Measurements from ENCODE around the gene AMPH.
"Not testable (repeated sequence)": the region's sequence is repeated elsewhere in the genome, so short reads cannot be mapped to it uniquely, and the experiment has no call there.

AMPH gene

GRCh38 chr7:38396852-38397251, 234.3 kb downstream of the AMPH start:
- no peak for DNase-seq (ENCODE audit: low read depth in 2 of 2)

- not testable (repeated sequence) for DNase-seq (ENCODE audit: low read depth in 2 of 2)
Observed at GRCh38 chr7:38395921-38396552, 235.1 kb downstream of the AMPH start.

GRCh38 chr7:38394660-38395059, 236.5 kb downstream of the AMPH start:
- no peak for DNase-seq (ENCODE audit: low read depth in 2 of 2)

GRCh38 chr7:38393874-38394273, 237.3 kb downstream of the AMPH start:
- no peak for DNase-seq (ENCODE audit: low read depth in 2 of 2)

GRCh38 chr7:38391751-38392150, 239.4 kb downstream of the AMPH start:
- DNase-seq (ENCODE audit: low read depth in 2 of 2) = no peak

- DNase-seq (ENCODE audit: low read depth in 2 of 2) = no peak
Observed at GRCh38 chr7:38385682-38386081, 245.5 kb downstream of the AMPH start.

GRCh38 chr7:38383281-38383680, 247.9 kb downstream of the AMPH start:
- DNase-seq (ENCODE audit: low read depth in 2 of 2) = no peak

- DNase-seq (ENCODE audit: low read depth in 2 of 2) = no peak
Observed at GRCh38 chr7:38382684-38383083, 248.5 kb downstream of the AMPH start.

GRCh38 chr7:38375453-38375852, 255.7 kb downstream of the AMPH start:
- DNase-seq (ENCODE audit: low read depth in 2 of 2) = no peak

- DNase-seq (ENCODE audit: low read depth in 2 of 2) = peak; percentile 19 to 48
Observed at GRCh38 chr7:38374507-38374906, 256.7 kb downstream of the AMPH start.

- DNase-seq (ENCODE audit: low read depth in 2 of 2) = no peak
Observed at GRCh38 chr7:38373155-38373554, 258.0 kb downstream of the AMPH start.

- no peak for DNase-seq (ENCODE audit: low read depth in 2 of 2)
Observed at GRCh38 chr7:38372290-38372689, 258.9 kb downstream of the AMPH start.

GRCh38 chr7:38369816-38370493, 261.2 kb downstream of the AMPH start:
- DNase-seq (ENCODE audit: low read depth in 2 of 2) = peak; percentile 57 to 75

GRCh38 chr7:38368191-38368605, 263.0 kb downstream of the AMPH start:
- peak; percentile 48 to 55 for DNase-seq (ENCODE audit: low read depth in 2 of 2)

- DNase-seq (ENCODE audit: low read depth in 2 of 2) = no peak
Observed at GRCh38 chr7:38367301-38367890, 263.8 kb downstream of the AMPH start.

GRCh38 chr7:38363379-38363778, 267.8 kb downstream of the AMPH start:
- peak in 1 of 2 donors; percentile 52 for DNase-seq (ENCODE audit: low read depth in 2 of 2)

- DNase-seq (ENCODE audit: low read depth in 2 of 2) = not testable (repeated sequence)
Observed at GRCh38 chr7:38362611-38363237, 268.4 kb downstream of the AMPH start.

- no peak for DNase-seq (ENCODE audit: low read depth in 2 of 2)
Observed at GRCh38 chr7:38360776-38361175, 270.4 kb downstream of the AMPH start.

GRCh38 chr7:38359071-38359601, 272.0 kb downstream of the AMPH start:
- DNase-seq (ENCODE audit: low read depth in 2 of 2) = peak; percentile 53 to 66

GRCh38 chr7:38358273-38358831, 272.8 kb downstream of the AMPH start:
- not testable (repeated sequence) for DNase-seq (ENCODE audit: low read depth in 2 of 2)

- not testable (repeated sequence) for DNase-seq (ENCODE audit: low read depth in 2 of 2)
Observed at GRCh38 chr7:38354271-38354851, 276.8 kb downstream of the AMPH start.

All from stimulated activated CD8-positive, alpha-beta memory T cell treated with anti-CD3 and anti-CD28 coated beads, Interleukin-7, amount 100 ng/mL, for 1 hour (primary cell).